Fibroblast of mammary gland (primary cell): ENCODE results near the gene TPPP.
"Not testable (repeated sequence)": the region's sequence is repeated elsewhere in the genome, so short reads cannot be mapped to it uniquely, and the experiment has no call there.

ENCODE experiments used
- DNase-seq: peaks from one replicate; pipeline ENCODE4 v3.0.0-alpha.2; 2010; ENCODE audit warnings: low read depth
- H3K4me3 ChIP-seq: 2 replicates; pipeline ENCODE4 v1.5.1; 2011; ENCODE audit warnings: low read depth, mild to moderate bottlenecking, low read length, moderate library complexity; ENCODE audit not compliant: control insufficient read depth
- CTCF ChIP-seq: conservative IDR thresholded peaks from 2 replicates; pipeline ENCODE4 v1.5.1; 2011; ENCODE audit warnings: low read depth, low read length, inconsistent platforms; ENCODE audit not compliant: control insufficient read depth, insufficient read depth

The TPPP gene

DNA sequence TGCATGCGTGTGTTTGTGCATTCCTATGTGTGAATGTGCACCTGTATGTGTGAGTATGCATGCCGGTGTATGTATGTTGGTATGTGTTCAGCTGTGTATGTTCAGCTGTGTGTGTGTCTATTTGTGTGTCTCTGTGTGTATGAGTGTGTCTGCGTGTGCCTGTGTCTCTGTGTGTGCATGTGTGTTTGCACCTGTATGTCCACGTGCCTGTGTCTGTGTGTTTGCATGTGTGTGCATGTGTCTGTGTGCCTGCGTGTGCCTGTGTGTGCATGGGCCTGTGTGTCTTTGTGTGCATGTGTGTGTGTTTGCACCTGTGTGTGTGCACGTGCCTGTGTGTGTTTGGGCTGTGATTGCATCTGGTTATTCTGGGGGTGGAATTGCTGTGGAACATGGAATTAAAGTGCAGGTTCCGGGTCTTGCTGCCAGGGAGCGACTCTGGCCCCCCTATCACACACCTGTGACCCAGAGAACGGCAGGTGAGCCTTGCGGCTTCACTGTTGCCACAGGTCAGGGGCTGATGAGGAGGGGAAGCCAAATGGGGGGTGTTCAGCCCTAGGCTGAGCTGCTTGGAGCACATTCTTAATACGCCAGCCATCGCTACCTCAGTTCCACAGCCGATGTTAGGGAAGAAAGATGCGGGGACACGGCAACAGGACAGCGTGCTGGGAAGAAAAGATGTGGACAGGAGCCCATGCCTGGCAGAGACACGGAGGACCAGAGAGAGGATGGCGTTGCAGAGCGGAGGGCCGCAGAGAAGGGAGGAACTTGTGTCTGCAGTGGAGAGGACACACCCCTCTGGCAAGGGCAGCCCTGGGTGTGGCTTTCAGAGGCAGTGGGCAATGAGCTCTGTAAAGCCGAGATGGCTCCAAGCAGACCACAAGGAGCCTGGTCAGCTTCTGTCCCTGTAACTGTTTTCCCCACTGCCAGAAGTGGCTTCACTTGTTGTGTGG lies 3.9 kb upstream of the TPPP start:
- not testable (repeated sequence) for H3K4me3 ChIP-seq, DNase-seq

DNA sequence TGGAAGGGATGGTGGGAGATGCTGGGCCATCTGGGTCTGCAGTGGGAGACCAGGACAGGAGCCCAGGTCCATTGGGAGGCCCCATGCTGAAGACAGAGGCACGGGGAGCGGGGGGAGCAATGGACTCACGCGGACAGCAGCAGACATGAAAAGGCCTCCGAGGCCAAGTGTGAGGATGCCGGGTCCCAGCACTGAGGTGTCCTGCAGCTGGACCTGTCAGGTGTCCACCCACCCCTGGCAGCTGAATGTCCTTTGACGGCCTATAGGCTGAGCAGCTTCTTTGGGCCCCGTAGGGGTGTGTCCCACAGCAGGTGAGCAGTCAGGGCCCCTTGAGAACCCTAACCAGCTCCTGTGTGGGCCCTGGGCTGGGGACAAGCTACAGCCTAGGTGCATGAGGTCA lies 3.0 kb upstream of the TPPP start:
- not testable (repeated sequence) for DNase-seq, H3K4me3 ChIP-seq

- not testable (repeated sequence) for DNase-seq, H3K4me3 ChIP-seq
Measured at GRCh38 chr5:695475-695874, 2.3 kb upstream of the TPPP start.

- not testable (repeated sequence) for H3K4me3 ChIP-seq, DNase-seq
Measured at GRCh38 chr5:694042-694431, 885 bp upstream of the TPPP start.

DNA sequence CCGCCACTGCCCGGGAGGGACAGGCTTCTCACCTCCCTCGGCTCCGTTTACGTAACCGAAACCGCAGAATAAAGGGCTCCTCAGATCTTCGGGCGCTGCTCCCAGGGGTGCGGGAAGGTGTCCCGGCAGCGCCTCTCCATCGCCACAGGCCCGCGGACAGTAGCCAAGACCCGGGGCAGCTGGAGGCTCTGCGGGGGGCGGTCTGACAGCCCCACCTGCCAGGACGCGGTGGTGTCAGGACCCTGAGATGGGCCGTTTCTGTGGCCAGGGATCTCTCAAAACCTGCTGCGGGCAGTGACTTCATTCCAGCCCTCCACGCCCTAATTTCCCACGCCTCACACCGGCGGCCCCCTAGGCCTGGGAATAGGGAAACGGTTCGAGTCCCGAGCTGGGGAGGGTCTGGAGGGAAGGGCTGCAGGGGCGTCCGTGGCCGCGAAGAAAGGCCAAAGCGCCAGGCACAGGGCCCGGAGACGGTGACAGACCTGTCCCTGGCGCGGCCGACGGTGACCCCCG lies 567 bp downstream of the TPPP start:
- not testable (repeated sequence) for DNase-seq, H3K4me3 ChIP-seq

DNA sequence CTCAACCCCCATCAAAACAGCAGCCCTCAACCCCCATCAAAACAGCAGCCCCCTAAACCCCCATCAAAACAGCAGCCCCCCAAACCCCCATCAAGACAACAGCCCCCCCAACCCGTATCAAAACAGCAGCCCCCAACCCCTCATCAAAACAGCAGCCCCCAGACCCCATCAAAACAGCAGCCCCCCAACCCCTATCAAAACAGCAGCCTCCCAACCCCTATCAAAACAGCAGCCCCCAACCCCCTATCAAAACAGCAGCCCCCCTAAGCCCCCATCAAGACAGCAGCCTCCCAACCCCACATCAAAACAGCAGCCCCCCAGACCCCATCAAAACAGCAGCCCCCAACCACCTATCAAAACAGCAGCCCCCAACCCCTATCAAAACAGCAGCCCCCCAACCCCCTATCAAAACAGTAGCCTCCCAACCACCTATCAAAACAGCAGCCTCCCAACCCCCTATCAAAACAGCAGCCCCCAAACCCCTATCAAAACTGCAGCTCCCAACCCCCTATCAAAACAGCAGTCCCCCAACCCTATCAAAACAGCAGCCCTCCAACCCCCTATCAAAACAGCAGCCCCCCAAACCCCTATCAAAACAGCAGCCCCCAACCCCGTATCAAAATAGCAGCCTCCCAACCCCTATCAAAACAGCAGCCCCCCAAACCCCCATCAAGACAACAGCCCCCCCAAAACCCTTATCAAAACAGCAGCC lies 1.2 kb downstream of the TPPP start:
- no peak overlapping the region for H3K4me3 ChIP-seq
- no peak for DNase-seq
- TF ChIP-seq CTCF = no peak

GRCh38 chr5:691049-691448 lies 2.1 kb downstream of the TPPP start:
- DNase-seq, H3K4me3 ChIP-seq: not testable (repeated sequence)

- DNase-seq, H3K4me3 ChIP-seq: not testable (repeated sequence)
Measured at GRCh38 chr5:690293-690692, 2.9 kb downstream of the TPPP start.

GRCh38 chr5:688348-689010 lies 4.7 kb downstream of the TPPP start:
- DNase-seq, H3K4me3 ChIP-seq: not testable (repeated sequence)

- DNase-seq, H3K4me3 ChIP-seq: not testable (repeated sequence)
Measured at GRCh38 chr5:686936-687335, 6.2 kb downstream of the TPPP start.

DNA sequence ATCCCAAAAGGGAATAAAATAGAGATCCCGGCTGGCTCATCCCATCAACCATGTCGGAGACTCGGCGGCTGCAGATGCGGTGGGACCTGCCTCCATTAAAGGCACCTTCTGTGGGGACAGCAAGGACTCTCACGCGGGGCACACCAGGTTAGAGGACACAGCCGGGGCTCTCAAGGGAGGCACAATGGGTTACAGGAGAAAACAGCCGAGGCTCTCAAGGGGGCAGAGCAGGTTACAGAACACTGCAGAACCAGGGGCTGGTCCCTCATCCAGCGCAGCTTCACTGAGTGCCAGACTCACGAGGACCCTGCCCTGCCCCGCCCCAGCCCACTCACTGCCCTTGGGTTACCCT lies 7.0 kb downstream of the TPPP start:
- DNase-seq, H3K4me3 ChIP-seq: not testable (repeated sequence)

DNA sequence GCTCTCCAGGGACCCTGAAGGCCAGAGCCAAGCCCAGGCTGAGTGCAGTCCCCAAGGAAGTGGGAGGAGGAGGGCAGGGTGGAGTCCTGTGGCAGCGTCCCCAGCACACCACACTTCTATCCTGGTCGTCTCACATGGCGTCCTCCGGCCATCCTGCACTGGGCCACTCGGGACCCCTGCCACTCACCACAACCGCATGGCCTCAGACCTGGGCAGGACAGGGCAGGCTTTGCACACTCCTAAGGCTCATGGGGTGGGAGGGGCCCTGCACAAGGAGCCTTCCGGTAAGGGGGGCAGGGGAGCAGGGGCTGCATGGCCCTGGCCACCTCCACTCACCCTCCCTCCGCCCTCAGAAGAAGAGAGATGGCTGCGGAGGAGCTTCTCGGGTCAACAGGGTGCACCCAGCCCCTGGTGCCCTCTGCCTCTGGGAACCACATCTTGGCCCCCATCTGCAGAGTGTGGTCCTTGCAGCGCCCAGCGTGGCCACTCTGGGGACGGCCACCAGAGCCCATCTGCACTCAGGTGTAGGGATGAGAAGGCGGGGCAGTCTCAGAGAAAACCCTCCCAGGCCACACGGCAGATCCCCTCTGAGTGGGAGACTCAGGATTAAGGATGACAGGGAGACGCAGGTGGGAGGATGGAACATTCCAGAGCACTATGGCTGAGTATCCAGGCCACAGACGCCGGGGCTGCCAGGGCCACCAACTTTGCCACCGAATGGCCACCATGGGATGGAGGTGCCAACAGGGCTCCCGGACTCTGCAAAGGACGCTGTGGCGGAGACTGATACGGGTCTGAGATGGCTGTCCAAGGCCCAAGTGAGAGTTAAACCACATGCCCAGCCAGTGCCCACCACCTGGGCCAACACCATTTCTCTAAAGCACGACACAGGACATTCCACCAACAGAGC lies 7.6 kb downstream of the TPPP start:
- no peak for DNase-seq
- no peak overlapping the region for H3K4me3 ChIP-seq
- TF ChIP-seq CTCF = no peak
